Measurements from ENCODE around the gene AIM2.
"Not testable (repeated sequence)": the region's sequence is repeated elsewhere in the genome, so short reads cannot be mapped to it uniquely, and the experiment has no call there.

Gene AIM2

DNA sequence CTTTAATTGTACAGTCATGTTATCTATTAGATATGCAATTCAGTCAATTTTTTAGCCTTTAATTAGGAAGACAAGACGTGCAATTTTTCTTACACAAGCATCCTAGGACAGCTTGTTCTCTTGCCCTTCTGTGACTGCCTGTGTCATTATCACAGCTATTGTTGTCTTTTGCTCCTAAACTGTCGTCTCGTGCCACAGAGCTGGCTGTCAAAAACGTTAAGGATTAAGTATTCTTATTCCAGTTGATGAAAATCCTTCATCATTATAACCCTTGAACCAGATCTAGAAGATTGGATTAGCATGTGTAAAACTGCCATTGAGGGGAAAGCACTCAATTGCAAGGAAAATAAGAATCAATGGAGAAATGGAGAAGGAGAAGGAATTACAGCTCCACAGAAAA is 43.8 kb upstream of the AIM2 start:
- Histone ChIP-seq H3K4me2 (ENCODE audit: low read length) (peak overlapping the region; percentile 75), H3K9me3 (ENCODE audit: insufficient read depth, low read length) (no peaks in the 10 kb centered on the region), H3K27ac (ENCODE audit: low read length) (peak overlapping the region; percentile 91), H4K20me1 (ENCODE audit: insufficient read depth, low read length) (no peaks in the 10 kb centered on the region), H3K27me3 (ENCODE audit: low read depth, low read length) (no peaks in the 10 kb centered on the region), H3K4me3 (ENCODE audit: low read length) (peak overlapping the region; percentile 57), H3K79me2 (ENCODE audit: low read length) (no peaks in the 10 kb centered on the region), H2AFZ (ENCODE audit: low read depth, low read length) (no peak overlapping the region), H3K4me1 (ENCODE audit: low read length) (peaks cover 61% of the 10 kb centered on the region), H3K36me3 (replicated peaks; ENCODE audit: low read depth, low read length) (no peaks in the 10 kb centered on the region), H3K9ac (ENCODE audit: low read length) (peak overlapping the region; percentile 61; the same call in 1 of the 2 replicates)
- TF ChIP-seq EZH2phosphoT487 (IDR thresholded peaks at IDR 0.05; ENCODE audit: low read depth), result no peak
- TF ChIP-seq, protein P1, sequence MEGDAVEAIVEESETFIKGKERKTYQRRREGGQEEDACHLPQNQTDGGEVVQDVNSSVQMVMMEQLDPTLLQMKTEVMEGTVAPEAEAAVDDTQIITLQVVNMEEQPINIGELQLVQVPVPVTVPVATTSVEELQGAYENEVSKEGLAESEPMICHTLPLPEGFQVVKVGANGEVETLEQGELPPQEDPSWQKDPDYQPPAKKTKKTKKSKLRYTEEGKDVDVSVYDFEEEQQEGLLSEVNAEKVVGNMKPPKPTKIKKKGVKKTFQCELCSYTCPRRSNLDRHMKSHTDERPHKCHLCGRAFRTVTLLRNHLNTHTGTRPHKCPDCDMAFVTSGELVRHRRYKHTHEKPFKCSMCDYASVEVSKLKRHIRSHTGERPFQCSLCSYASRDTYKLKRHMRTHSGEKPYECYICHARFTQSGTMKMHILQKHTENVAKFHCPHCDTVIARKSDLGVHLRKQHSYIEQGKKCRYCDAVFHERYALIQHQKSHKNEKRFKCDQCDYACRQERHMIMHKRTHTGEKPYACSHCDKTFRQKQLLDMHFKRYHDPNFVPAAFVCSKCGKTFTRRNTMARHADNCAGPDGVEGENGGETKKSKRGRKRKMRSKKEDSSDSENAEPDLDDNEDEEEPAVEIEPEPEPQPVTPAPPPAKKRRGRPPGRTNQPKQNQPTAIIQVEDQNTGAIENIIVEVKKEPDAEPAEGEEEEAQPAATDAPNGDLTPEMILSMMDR (IDR thresholded peaks at IDR 0.05; ENCODE audit: low read depth, low read length), result no peak

DNA sequence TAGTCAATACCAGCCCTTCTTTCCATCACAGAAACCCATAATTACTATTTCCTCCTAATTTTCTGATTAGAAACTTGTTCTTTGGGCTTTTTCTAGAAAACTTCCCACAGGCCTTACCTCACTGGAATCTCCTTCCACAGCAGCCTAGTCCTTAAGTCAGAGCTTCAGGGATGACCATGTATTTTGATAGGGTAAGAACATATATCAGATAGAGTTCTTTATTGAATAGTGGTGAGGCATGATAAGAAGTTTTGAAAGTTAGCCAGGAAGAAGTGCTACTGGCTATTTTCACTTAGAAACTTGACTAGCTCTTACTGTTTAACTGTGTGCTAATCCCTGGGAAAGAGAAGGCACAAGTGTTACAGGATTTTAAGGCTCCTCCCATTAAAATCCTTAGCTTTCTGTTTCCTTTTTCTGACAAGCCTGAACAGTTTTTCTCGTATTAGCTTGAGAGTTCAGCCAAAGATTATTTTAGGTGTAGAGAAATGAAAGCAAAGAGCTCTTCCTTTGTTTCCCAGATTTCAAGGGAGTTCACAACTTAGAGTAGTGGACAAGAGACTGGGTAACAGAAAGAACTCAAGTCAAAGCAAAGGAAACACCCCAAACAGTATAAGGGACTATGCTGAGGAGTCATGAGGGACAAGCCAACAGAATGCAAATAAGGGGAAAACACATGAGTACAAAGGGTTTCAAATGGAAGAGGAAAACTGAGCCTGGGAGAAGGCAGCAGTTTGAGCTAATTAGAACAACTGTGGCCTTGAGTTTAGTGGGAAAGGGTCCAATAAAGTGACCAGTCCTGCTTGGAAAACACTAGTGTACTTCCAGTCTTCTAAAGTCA is 37.2 kb upstream of the AIM2 start:
- 0 out of 2 replicates have a peak overlapping the region, but pooled peaks have one; percentile 6 for H3K4me3 ChIP-seq (ENCODE audit: low read length)
- TF ChIP-seq EZH2phosphoT487 (IDR thresholded peaks at IDR 0.05; ENCODE audit: low read depth), result no peak
- TF ChIP-seq, protein P1 (IDR thresholded peaks at IDR 0.05; ENCODE audit: low read depth, low read length), result no peak
- peak overlapping the region; percentile 3; the same call in 1 of the 2 replicates for H3K9ac ChIP-seq (ENCODE audit: low read length)
- H3K27me3 ChIP-seq (ENCODE audit: low read depth, low read length), result no peaks in the 10 kb centered on the region
- H3K79me2 ChIP-seq (ENCODE audit: low read length), result no peaks in the 10 kb centered on the region
- H3K4me2 ChIP-seq (ENCODE audit: low read length), result peak overlapping the region; percentile 45
- peaks cover 12% of the 10 kb centered on the region for H3K4me1 ChIP-seq (ENCODE audit: low read length)
- no peaks in the 10 kb centered on the region for H4K20me1 ChIP-seq (ENCODE audit: insufficient read depth, low read length)
- H3K27ac ChIP-seq (ENCODE audit: low read length), result no peak overlapping the region
- H3K36me3 ChIP-seq (replicated peaks; ENCODE audit: low read depth, low read length), result no peaks in the 10 kb centered on the region
- H2AFZ ChIP-seq (ENCODE audit: low read depth, low read length), result peak overlapping the region; percentile 44; the same call in 1 of the 2 replicates
- H3K9me3 ChIP-seq (ENCODE audit: insufficient read depth, low read length), result no peaks in the 10 kb centered on the region

DNA sequence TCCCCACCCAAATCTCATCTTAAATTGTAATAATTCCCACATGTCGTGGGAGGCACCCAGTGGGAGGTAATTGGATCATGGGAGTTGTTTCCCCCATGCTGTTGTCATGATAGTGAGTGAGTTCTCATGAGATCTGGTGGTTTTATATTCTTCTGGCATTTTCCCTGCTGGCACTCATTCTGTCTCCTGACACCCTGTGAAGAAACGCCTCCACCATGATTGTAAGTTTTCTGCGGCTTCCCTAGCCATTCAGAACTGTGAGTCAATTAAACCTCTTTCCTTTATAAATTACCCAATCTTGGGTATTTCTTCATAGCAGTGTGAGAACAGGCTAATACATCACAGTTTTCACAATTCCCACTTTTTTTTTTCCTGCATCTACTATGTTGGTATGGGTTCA is 26.5 kb upstream of the AIM2 start:
- H3K9me3 ChIP-seq (ENCODE audit: insufficient read depth, low read length); H3K9ac ChIP-seq (ENCODE audit: low read length); H3K4me3 ChIP-seq (ENCODE audit: low read length); H3K4me2 ChIP-seq (ENCODE audit: low read length); H2AFZ ChIP-seq (ENCODE audit: low read depth, low read length); H3K79me2 ChIP-seq (ENCODE audit: low read length); H3K36me3 ChIP-seq (replicated peaks; ENCODE audit: low read depth, low read length); H3K27me3 ChIP-seq (ENCODE audit: low read depth, low read length); H4K20me1 ChIP-seq (ENCODE audit: insufficient read depth, low read length); H3K27ac ChIP-seq (ENCODE audit: low read length); H3K4me1 ChIP-seq (ENCODE audit: low read length): not testable (repeated sequence)

DNA sequence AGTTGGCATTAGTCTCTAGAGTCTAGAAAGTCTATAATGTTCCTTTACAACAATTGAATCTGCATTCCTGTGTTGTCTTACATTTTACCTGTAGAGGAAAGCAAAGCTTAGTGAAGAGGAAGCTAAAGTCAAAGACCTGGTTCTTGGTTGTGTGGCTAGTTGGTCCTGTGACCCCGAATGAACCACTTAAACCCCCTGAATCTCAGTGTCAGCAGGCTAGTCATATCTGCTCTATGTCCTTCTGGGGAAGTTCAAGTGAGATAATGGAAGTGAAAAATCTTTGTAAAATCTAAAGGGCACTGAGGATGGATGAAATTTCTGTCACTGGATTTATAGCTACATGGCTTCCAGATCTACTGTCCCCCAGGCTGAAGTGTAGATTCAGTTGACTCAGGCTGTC is 24.0 kb upstream of the AIM2 start:
- Histone ChIP-seq H3K4me3 (ENCODE audit: low read length) (no peak overlapping the region), H3K4me2 (ENCODE audit: low read length) (no peak overlapping the region), H3K4me1 (ENCODE audit: low read length) (peaks cover 18% of the 10 kb centered on the region), H3K27ac (ENCODE audit: low read length) (no peak overlapping the region), H3K79me2 (ENCODE audit: low read length) (no peaks in the 10 kb centered on the region), H2AFZ (ENCODE audit: low read depth, low read length) (no peak overlapping the region), H3K27me3 (ENCODE audit: low read depth, low read length) (no peaks in the 10 kb centered on the region), H3K9ac (ENCODE audit: low read length) (no peak overlapping the region), H3K36me3 (replicated peaks; ENCODE audit: low read depth, low read length) (no peaks in the 10 kb centered on the region), H3K9me3 (ENCODE audit: insufficient read depth, low read length) (no peaks in the 10 kb centered on the region), H4K20me1 (ENCODE audit: insufficient read depth, low read length) (no peaks in the 10 kb centered on the region)
- TF ChIP-seq EZH2phosphoT487 (IDR thresholded peaks at IDR 0.05; ENCODE audit: low read depth), result no peak
- TF ChIP-seq, protein P1 (IDR thresholded peaks at IDR 0.05; ENCODE audit: low read depth, low read length), result no peak

Measured in OCI-LY3 (cell line).